GM04504 (cell line): Measurements from ENCODE around the gene TRO.

ENCODE experiments used
- DNase-seq: peaks from one replicate; pipeline ENCODE4 v3.0.0-alpha.2; 2012; ENCODE audit warnings: low read depth

Gene TRO

DNA sequence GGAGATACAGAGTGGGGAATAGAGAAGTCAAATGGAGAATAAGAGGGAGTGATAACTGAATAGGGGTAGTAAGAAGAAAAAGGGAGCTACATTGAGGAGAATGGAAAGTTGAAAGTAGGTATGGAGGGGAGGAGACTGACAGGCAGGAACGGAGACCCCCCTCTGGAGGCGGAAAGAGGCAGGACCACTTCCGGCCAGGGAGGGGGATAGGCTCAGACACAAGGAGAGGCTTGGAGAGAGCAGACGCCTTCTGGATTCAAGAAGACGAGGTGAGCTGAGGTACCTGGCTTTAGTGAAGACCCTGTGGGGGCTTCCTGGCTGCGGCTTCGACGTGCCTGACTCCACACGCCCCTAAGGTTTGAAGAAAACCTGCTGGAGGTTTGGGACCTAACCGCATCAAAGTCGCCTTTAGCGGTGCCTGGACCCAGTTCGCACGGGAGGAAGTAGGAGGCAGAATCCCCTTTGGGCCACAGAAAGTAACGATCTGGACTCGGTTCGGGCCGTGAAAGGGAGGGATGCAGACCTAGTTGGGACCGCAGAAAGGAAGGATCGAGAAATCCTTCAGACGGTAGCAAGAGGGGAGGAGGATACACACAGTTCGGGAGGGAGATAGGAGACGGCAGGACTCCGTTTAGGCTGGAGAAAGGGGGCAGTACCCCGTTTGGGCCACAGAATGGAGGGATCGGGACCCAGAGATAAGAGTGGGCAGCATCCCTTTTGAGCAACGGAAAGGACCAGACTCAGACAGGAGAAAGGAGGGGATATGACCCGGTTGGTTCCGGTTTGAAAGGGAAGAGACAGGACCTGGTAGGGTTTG lies at the start of gene TRO:
TRO (plus strand) TSS at position 215 of the 817 bp plus-strand sequence. CDS start 1,423 bp downstream, outside the sequence.
- no peak for DNase-seq

- DNase-seq, result no peak
These were observed 34.9 kb upstream of the TRO start for GRCh38 chrX:54885740-54886139.

DNA sequence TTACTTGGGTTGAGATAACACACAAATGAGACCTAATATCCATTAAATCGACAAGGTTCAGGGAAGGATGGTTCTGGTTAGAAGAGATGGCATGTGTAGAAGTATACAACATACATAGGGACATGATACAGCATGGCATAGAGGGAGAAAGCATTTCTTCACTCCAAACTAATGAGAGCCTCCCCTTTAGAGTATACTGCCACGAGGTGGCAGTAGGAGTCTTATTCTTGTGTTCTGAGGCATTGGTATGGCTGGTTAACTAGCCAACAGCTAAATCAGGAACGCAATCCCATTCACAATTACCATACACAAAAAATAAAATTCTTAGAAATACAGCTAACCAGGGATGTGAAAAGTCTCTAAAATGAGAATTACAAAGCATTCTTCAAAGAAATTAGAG lies 29.1 kb upstream of the TRO start:
- no peak for DNase-seq

- no peak for DNase-seq
These were observed 26.5 kb upstream of the TRO start for GRCh38 chrX:54894159-54894558.

GRCh38 chrX:54909941-54910340 lies 10.7 kb upstream of the TRO start:
- no peak for DNase-seq

DNA sequence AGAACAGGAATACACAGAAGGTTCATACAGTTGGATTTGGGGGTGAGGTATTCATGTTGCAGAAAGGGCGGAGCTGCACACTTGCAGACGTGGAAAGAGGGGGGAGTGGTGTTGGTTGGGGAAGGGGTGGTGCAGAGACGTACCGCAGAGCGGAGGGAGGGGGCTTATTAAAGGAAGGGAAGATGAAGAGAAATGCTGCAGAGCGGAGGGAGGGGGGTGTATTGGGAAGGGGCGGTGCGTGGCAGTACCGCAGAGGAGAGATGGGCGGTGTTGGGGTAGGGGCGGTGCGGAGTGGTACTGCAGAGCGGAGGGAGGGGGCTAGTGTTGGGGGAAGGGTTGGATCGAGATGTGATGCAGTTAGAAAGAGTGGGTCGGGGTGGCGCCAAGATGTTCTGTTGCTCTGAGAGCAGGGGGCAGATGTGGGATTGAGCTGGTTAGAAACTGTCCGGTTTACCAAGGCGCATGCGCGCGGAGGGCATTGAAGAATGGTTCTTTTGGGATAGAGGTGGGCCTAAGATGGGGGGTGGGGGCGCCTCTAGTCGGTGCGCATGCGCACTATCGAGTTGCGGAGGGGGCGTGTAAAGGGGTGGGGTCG lies 900 bp downstream of the TRO start:
- DNase-seq, result peak; percentile 8

- DNase-seq, result no peak
These were observed 1.9 kb downstream of the TRO start for GRCh38 chrX:54922547-54922946.

DNA sequence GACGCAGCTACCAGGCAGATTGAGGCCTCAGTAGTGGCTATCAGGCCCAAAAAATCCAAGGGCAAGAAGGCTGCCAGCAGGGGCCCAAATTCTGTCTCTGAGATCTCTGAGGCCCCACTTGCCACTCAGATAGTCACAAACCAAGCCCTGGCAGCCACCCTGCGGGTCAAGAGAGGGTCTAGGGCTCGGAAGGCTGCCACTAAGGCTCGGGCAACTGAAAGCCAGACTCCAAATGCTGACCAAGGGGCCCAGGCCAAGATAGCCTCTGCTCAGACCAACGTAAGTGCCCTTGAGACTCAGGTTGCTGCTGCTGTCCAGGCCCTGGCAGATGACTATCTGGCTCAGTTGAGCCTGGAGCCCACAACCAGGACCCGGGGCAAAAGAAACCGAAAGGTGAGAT lies 2.8 kb downstream of the TRO start:
- no peak for DNase-seq

DNA sequence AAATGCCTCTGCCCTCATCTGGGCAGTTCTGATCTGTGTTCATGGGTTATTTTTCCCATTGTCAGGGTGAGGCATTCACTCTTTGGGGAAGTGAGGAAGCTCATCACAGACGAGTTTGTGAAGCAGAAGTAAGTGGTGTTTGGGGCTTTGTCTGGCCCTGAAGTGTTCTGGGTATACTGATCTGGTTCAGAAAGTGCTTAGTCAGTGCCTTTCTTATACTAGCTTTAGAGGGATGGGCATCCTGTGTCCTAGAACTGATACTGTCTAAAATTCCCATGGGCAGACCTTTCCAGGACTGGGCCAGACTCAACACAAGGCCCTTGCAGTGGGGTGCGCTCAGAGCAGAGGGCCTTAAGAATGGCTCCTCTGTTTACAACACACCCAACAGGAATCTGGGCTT lies 6.4 kb downstream of the TRO start:
- DNase-seq, result no peak

DNA sequence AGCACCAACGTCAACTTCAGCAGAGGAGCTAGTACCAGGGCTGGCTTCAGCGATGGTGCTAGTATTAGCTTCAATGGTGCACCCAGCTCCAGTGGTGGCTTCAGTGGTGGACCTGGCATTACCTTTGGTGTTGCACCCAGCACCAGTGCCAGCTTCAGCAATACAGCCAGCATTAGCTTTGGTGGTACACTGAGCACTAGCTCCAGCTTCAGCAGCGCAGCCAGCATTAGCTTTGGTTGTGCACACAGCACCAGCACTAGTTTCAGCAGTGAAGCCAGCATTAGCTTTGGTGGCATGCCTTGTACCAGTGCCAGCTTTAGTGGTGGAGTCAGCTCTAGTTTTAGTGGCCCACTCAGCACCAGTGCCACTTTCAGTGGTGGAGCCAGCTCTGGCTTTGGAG lies 8.3 kb downstream of the TRO start:
- DNase-seq, result no peak

DNA sequence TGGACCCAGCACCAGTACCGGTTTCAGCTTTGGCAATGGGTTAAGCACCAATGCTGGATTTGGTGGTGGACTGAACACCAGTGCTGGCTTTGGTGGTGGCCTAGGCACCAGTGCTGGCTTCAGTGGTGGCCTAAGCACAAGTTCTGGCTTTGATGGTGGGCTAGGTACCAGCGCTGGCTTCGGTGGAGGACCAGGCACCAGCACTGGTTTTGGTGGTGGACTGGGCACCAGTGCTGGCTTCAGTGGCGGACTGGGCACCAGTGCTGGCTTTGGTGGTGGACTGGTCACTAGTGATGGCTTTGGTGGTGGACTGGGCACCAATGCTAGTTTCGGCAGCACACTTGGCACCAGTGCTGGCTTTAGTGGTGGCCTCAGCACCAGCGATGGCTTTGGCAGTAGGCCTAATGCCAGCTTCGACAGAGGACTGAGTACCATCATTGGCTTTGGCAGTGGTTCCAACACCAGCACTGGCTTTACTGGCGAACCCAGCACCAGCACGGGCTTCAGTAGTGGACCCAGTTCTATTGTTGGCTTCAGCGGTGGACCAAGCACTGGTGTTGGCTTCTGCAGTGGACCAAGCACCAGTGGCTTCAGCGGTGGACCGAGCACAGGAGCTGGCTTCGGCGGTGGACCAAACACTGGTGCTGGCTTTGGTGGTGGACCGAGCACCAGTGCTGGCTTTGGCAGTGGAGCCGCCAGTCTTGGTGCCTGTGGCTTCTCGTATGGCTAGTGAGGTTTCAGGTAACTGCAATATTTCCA lies 9.8 kb downstream of the TRO start:
- no peak for DNase-seq

DNA sequence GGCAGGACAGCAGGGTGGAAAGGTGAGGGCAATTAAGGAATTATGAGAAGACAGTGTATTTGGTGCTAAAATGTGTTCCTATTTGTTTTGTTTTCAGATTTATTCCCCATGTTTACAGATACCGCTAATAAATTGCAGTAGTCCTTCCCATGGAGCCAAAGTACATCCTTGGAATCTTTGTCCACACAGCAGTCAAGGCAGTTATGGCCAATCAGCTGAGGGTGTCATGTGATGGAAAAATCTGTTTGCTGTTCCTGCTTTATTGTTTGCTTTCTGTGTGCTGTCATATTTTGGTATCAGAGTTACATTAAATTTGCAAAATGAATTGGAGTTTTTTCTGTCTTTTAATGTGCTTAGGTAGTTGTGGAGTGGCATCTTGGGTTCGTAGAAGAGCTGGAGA lies 10.5 kb downstream of the TRO start:
- DNase-seq, result no peak

DNA sequence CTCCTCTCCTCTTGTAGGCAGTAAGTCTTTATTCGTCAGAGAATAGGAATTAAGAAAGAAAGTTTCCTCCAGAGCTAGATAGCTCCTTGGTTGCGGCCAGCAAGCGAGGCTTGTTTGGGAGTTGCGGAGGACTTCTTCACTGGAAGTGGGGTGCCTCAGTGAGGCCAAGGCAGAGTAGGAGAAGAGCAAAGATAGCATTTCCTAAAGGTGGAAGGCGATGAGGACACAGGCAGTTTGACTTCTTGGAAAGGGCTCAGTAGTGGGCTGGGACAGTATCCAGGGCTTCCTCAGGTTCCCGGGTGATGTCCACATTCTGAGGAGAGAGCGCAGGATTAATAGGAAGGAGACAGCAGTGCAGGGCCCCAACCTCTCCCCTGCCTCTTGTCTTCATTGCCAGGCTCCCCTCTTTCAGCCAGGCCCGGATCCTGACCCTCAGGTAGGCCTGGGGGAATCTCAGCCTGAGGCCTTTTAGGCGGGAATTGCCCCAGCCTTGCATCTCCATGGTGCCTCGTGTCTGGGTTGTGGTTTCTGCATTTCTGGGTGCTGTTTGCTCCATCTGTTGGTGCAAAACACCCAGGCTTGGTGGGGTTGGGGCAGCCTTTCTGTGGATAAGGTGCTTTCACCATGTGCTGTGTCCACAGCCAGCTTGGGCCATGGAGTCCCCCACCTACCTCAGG lies 12.7 kb downstream of the TRO start:
- no peak for DNase-seq

- no peak for DNase-seq
These were observed 13.4 kb downstream of the TRO start for GRCh38 chrX:54934058-54934457.

DNA sequence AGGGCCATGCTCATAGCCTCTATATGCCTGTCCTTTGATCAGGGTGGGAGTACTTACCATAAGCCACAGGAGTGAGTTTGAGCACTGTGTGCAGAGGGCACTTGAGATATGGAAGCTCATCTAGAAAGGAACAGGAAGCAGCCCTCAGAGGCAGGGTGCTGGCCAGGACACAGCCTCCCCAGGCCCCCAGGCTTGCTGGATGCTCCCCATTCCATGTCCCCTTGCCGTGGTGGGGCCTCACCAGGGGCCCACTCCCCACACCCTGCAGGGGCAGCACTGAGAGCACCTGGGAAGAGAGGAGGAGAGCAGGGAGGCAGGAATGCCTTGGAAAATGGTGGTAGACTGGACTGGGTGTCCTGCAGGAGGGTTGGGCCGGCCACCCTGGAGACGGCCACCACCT lies 14.3 kb downstream of the TRO start:
- no peak for DNase-seq

- DNase-seq, result no peak
These were observed 14.7 kb downstream of the TRO start for GRCh38 chrX:54935306-54935705.

GRCh38 chrX:54937416-54937815 lies 16.8 kb downstream of the TRO start:
- no peak for DNase-seq

- DNase-seq, result no peak
These were observed 24.2 kb downstream of the TRO start for GRCh38 chrX:54944816-54945215.

DNA sequence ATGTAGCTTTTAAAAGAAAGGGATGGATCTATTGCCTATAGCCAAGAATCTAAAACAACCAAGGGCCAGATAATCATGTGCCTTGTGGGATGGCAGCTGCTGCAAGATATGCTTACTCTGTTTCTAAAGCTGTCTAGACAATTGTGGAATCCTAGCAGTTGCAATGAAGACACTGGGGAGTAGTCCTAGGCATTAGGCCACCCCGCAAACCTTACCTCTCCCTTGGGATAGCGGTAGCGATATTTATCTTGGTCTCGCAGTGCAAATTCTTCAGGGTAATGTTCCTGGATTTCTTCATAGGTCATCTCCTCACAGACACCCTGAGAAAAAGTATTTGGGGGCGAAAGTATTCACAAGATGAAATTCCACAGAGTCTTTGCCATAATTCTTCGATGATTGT lies 24.6 kb downstream of the TRO start:
- DNase-seq, result no peak

DNA sequence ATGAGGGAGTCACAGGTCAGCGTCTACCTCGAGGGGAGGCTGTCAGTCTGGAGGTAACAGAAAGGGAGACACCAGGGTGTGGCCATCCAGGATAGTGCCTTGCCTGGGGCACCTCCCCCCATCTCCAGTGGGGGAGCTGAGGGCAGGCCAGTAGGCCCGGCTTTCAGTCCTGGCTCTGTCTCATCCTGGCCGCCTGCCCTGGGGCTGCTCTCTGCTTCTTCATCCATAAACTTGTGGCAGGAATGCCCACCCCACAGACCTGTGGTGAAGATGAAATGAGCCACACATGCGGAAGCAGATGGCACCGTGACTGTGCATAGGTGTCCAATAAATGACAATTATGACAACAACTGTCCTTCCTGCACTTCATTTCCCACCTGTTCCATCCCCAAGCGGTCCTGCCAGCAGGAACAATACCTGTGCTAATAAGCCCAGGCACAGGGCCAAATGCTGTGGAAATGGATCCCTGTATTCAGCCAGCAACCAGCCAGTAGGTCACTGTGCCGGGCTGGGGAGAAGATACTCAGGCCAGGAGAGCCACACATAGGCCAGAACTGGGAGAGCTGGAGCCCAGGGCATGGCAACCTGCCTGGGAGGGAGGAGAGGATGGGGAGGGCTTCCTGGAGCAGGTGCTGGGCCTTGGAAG lies 30.2 kb downstream of the TRO start:
- DNase-seq, result no peak

DNA sequence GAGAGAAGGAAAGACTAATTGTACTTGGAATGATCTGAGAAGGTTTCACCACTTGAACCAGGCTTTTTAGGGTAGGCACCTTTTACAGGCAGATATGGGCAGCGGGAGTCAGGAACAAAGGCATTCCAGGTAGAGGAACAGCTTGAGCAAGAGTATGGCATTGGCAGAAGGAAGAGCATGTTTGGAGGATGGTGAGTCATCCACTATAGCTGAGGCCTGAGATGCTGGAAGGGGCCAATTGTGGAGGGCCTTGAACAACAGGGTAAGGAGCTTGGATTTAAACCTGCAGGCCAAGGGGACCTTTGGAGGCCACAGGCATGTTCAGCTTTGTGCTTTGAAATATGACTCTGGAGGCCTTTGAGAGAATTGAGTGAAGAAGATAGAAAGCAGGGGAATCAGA lies 41.1 kb downstream of the TRO start:
- DNase-seq, result no peak
